ENCODE results near the gene TPPP.
"Not testable (repeated sequence)": the region's sequence is repeated elsewhere in the genome, so short reads cannot be mapped to it uniquely, and the experiment has no call there.

The TPPP gene

DNA sequence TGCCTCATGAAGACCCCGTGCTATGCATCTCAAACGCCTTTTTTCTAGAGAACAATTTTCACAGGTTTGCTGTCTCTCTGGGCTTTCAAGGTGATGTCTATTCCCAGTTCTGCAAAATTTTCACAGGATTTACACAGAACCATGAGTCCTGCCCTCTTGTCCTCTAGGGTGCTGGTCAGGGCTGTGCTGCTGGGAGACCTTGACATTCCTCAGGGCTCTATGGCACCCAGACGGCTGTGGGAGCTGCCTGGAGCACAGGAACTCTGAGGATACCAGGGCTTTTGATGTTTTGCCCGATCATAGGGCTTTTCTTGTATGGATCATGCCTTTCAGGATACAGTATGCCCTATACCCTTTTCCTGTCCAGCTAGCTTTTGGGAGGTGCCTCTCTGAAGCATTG, 22.5 kb upstream of the TPPP start:
- not testable (repeated sequence) for H3K79me2 ChIP-seq (ENCODE audit: control insufficient read depth, insufficient read depth, low read length, unreplicated experiment); H3K36me3 ChIP-seq (ENCODE audit: insufficient read depth, low read length); H3K27ac ChIP-seq (ENCODE audit: low read depth, low read length); H3K4me1 ChIP-seq (ENCODE audit: control insufficient read depth, insufficient read depth, low read length, unreplicated experiment); H2AFZ ChIP-seq (ENCODE audit: low read length, unreplicated experiment); H3K4me3 ChIP-seq (ENCODE audit: low read depth, low read length)
- peaks cover 34% of the 10 kb centered on the region for H3K27me3 ChIP-seq (ENCODE audit: insufficient read depth, low read length)

DNA sequence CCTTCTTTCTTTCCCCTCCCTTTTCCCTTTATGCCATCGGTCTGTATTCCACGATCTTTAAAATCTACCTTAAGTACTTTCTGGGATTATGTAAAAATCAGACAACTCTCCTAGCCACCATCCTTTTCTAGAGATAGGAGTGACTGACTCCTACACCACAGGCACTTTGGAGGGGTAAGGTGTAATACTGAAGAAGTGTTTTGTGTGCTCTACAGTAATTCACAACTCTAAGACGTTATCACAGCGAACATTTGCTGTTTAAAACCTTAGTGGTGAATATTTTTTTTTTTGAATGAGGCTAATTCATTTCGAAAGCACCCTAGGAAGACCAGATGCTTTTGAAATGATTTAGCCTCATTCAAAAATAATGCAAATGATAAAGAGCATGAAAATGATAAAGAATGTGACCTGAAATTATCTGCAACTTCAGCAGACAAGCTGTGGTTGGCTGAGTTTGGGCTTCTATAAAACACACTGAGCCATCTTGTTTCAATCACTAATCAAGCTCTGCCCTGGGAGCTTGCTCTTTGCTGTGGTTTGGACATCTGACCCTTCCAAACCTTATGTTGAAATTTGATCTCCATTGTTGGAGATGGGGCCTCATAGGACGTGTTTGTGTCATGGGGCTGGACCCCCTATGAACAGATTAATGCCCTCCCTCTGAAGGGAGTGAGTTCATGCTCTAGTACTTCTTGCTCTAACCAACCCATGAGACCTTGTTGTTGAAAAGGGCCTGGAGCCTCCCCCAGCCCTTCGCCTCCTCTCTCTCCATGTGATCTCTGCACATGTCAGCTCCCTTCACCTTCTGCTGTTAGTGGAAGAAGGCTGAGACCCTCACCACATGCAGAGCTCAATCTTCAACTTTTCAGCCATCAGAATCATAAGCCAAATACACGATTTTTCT, 21.3 kb upstream of the TPPP start:
- H2AFZ ChIP-seq (ENCODE audit: low read length, unreplicated experiment), result not testable (repeated sequence)

GRCh38 chr5:713686-714085, 20.5 kb upstream of the TPPP start:
- not testable (repeated sequence) for H3K4me3 ChIP-seq (ENCODE audit: low read depth, low read length); H3K27ac ChIP-seq (ENCODE audit: low read depth, low read length); H3K79me2 ChIP-seq (ENCODE audit: control insufficient read depth, insufficient read depth, low read length, unreplicated experiment); H3K36me3 ChIP-seq (ENCODE audit: insufficient read depth, low read length); H3K4me1 ChIP-seq (ENCODE audit: control insufficient read depth, insufficient read depth, low read length, unreplicated experiment); H2AFZ ChIP-seq (ENCODE audit: low read length, unreplicated experiment)
- H3K27me3 ChIP-seq (ENCODE audit: insufficient read depth, low read length), result peaks cover 22% of the 10 kb centered on the region

More for the DNA sequence above, 21.3 kb upstream of the TPPP start:
- H3K4me3 ChIP-seq (ENCODE audit: low read depth, low read length); H3K27ac ChIP-seq (ENCODE audit: low read depth, low read length); H3K79me2 ChIP-seq (ENCODE audit: control insufficient read depth, insufficient read depth, low read length, unreplicated experiment); H3K36me3 ChIP-seq (ENCODE audit: insufficient read depth, low read length); H3K4me1 ChIP-seq (ENCODE audit: control insufficient read depth, insufficient read depth, low read length, unreplicated experiment): not testable (repeated sequence)
- peaks cover 24% of the 10 kb centered on the region for H3K27me3 ChIP-seq (ENCODE audit: insufficient read depth, low read length)

GRCh38 chr5:708848-709517, 15.8 kb upstream of the TPPP start:
- H3K79me2 ChIP-seq (ENCODE audit: control insufficient read depth, insufficient read depth, low read length, unreplicated experiment); H3K36me3 ChIP-seq (ENCODE audit: insufficient read depth, low read length); H3K27ac ChIP-seq (ENCODE audit: low read depth, low read length); H3K4me1 ChIP-seq (ENCODE audit: control insufficient read depth, insufficient read depth, low read length, unreplicated experiment); H2AFZ ChIP-seq (ENCODE audit: low read length, unreplicated experiment); H3K4me3 ChIP-seq (ENCODE audit: low read depth, low read length); H3K27me3 ChIP-seq (ENCODE audit: insufficient read depth, low read length): not testable (repeated sequence)

DNA sequence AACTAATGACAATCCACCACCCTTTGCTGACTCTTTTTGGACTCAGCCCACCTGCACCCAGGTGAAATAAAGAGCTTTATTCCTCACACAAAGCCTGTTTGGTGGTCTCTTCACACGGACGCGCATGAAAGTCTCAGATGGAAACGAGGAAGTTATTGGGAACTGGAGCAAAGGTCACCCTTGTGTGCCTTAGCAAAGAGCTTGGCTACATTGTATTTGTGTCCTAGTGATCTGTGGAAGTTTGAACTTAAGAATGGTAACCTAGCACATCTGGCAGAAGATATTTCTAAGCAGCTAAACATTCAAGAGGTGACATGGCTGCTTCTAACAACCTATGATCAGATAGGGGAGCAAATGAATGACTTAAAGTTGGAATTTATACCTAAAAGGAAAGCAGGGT, 15.2 kb upstream of the TPPP start:
- H3K4me3 ChIP-seq (ENCODE audit: low read depth, low read length); H3K27me3 ChIP-seq (ENCODE audit: insufficient read depth, low read length); H2AFZ ChIP-seq (ENCODE audit: low read length, unreplicated experiment): not testable (repeated sequence)

GRCh38 chr5:706127-706526, 13.0 kb upstream of the TPPP start:
- not testable (repeated sequence) for H3K27ac ChIP-seq (ENCODE audit: low read depth, low read length); H2AFZ ChIP-seq (ENCODE audit: low read length, unreplicated experiment); H3K79me2 ChIP-seq (ENCODE audit: control insufficient read depth, insufficient read depth, low read length, unreplicated experiment); H3K4me3 ChIP-seq (ENCODE audit: low read depth, low read length); H3K4me1 ChIP-seq (ENCODE audit: control insufficient read depth, insufficient read depth, low read length, unreplicated experiment); H3K27me3 ChIP-seq (ENCODE audit: insufficient read depth, low read length); H3K36me3 ChIP-seq (ENCODE audit: insufficient read depth, low read length)

More for the DNA sequence above, 15.2 kb upstream of the TPPP start:
- H3K4me1 ChIP-seq (ENCODE audit: control insufficient read depth, insufficient read depth, low read length, unreplicated experiment); H3K79me2 ChIP-seq (ENCODE audit: control insufficient read depth, insufficient read depth, low read length, unreplicated experiment); H3K27ac ChIP-seq (ENCODE audit: low read depth, low read length); H3K36me3 ChIP-seq (ENCODE audit: insufficient read depth, low read length): not testable (repeated sequence)

GRCh38 chr5:696753-697702, 3.9 kb upstream of the TPPP start:
- not testable (repeated sequence) for H3K4me3 ChIP-seq (ENCODE audit: low read depth, low read length); H2AFZ ChIP-seq (ENCODE audit: low read length, unreplicated experiment); H3K27ac ChIP-seq (ENCODE audit: low read depth, low read length); H3K79me2 ChIP-seq (ENCODE audit: control insufficient read depth, insufficient read depth, low read length, unreplicated experiment); H3K4me1 ChIP-seq (ENCODE audit: control insufficient read depth, insufficient read depth, low read length, unreplicated experiment); H3K36me3 ChIP-seq (ENCODE audit: insufficient read depth, low read length)
- peaks cover 23% of the 10 kb centered on the region for H3K27me3 ChIP-seq (ENCODE audit: insufficient read depth, low read length)

DNA sequence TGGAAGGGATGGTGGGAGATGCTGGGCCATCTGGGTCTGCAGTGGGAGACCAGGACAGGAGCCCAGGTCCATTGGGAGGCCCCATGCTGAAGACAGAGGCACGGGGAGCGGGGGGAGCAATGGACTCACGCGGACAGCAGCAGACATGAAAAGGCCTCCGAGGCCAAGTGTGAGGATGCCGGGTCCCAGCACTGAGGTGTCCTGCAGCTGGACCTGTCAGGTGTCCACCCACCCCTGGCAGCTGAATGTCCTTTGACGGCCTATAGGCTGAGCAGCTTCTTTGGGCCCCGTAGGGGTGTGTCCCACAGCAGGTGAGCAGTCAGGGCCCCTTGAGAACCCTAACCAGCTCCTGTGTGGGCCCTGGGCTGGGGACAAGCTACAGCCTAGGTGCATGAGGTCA, 3.0 kb upstream of the TPPP start:
- H3K36me3 ChIP-seq (ENCODE audit: insufficient read depth, low read length); H3K27ac ChIP-seq (ENCODE audit: low read depth, low read length); H3K79me2 ChIP-seq (ENCODE audit: control insufficient read depth, insufficient read depth, low read length, unreplicated experiment); H3K4me3 ChIP-seq (ENCODE audit: low read depth, low read length); H3K4me1 ChIP-seq (ENCODE audit: control insufficient read depth, insufficient read depth, low read length, unreplicated experiment); H2AFZ ChIP-seq (ENCODE audit: low read length, unreplicated experiment): not testable (repeated sequence)
- peaks cover 23% of the 10 kb centered on the region for H3K27me3 ChIP-seq (ENCODE audit: insufficient read depth, low read length)

- not testable (repeated sequence) for H3K27ac ChIP-seq (ENCODE audit: low read depth, low read length); H3K4me3 ChIP-seq (ENCODE audit: low read depth, low read length); H2AFZ ChIP-seq (ENCODE audit: low read length, unreplicated experiment); H3K4me1 ChIP-seq (ENCODE audit: control insufficient read depth, insufficient read depth, low read length, unreplicated experiment); H3K36me3 ChIP-seq (ENCODE audit: insufficient read depth, low read length); H3K79me2 ChIP-seq (ENCODE audit: control insufficient read depth, insufficient read depth, low read length, unreplicated experiment)
- H3K27me3 ChIP-seq (ENCODE audit: insufficient read depth, low read length), result peaks cover 23% of the 10 kb centered on the region
Observed at GRCh38 chr5:695475-695874, 2.3 kb upstream of the TPPP start.

DNA sequence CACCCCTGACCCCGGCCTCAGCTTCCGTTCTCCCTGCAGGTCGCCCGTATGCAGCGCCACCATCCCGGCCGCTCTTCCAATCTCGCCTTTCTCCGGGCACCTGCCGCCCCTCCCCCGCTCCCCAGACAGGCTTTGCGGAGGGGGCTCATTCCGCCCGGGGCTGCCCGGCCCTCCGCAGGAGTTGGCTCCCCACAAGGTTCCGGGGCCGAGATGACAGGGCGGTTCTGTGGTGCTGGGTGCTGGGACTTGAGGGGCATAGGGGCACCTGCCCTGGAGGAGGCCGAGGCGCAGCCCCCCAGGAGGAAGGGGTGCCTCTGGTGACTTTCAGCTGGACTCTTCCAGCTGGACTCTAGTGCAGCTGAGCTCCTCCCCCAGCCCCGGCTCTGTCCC, 885 bp upstream of the TPPP start:
- H3K79me2 ChIP-seq (ENCODE audit: control insufficient read depth, insufficient read depth, low read length, unreplicated experiment); H3K36me3 ChIP-seq (ENCODE audit: insufficient read depth, low read length); H3K27ac ChIP-seq (ENCODE audit: low read depth, low read length); H3K4me1 ChIP-seq (ENCODE audit: control insufficient read depth, insufficient read depth, low read length, unreplicated experiment); H3K4me3 ChIP-seq (ENCODE audit: low read depth, low read length); H2AFZ ChIP-seq (ENCODE audit: low read length, unreplicated experiment): not testable (repeated sequence)
- peaks cover 17% of the 10 kb centered on the region; the same call in 1 of the 2 replicates for H3K27me3 ChIP-seq (ENCODE audit: insufficient read depth, low read length)

Measured in ACC112 (cell line).